ENCODE measurements around the gene FUBP3. TPM values are rescaled to one million over a fixed set of nuclear protein-coding genes. Genes with fewer than 3 reads are reported as not detected.

Gene FUBP3
- total RNA-seq, 1 donor from 2014 or later: 34.2 TPM

Small RNAs within 50 kb of the gene (small RNA-seq; reads per million reads assigned to genes)
- gene MIR6856 (ENCODE audit: low replicate concordance): not detected

Other genes starting within 250 kb of the FUBP3 start
- gene ASS1, start 134.6 kb upstream of the FUBP3 start, total RNA-seq: 16.2 TPM
- gene PRDM12, start 85.0 kb downstream of the FUBP3 start, total RNA-seq: not detected
- 30.5 TPM for gene EXOSC2, start 114.2 kb downstream of the FUBP3 start, total RNA-seq